Stromal cell of bone marrow (primary cell): ENCODE data around the gene ZNF814.
A peak's percentile ranks its signal among the peaks of the same experiment; 100 is the strongest.
"Not testable (repeated sequence)": the region's sequence is repeated elsewhere in the genome, so short reads cannot be mapped to it uniquely, and the experiment has no call there.

Experiments
- DNase-seq: peaks from one replicate; pipeline ENCODE4 v3.0.0-alpha.2; 2012; ENCODE audit warnings: low read depth

ZNF814 gene

GRCh38 chr19:57862351-57862750, 26.5 kb downstream of the ZNF814 start:
- not testable (repeated sequence) for DNase-seq

- not testable (repeated sequence) for DNase-seq
These were observed 34.7 kb downstream of the ZNF814 start for GRCh38 chr19:57854117-57854516.

GRCh38 chr19:57851812-57852603, 36.8 kb downstream of the ZNF814 start:
- not testable (repeated sequence) for DNase-seq

- no peak for DNase-seq
These were observed 38.3 kb downstream of the ZNF814 start for GRCh38 chr19:57850553-57851017.

GRCh38 chr19:57849666-57850473, 39.0 kb downstream of the ZNF814 start, which contains the start of gene ZNF587:
ZNF587 (plus strand) TSS chr19:57849859; CDS start chr19:57850039, 180 bp downstream.
- peak; percentile 75 for DNase-seq

- not testable (repeated sequence) for DNase-seq
These were observed 39.6 kb downstream of the ZNF814 start for GRCh38 chr19:57849162-57849665.

GRCh38 chr19:57847164-57847563, 41.7 kb downstream of the ZNF814 start:
- not testable (repeated sequence) for DNase-seq

GRCh38 chr19:57841122-57841763, 47.6 kb downstream of the ZNF814 start:
- no peak for DNase-seq

- DNase-seq = not testable (repeated sequence)
These were observed 50.1 kb downstream of the ZNF814 start for GRCh38 chr19:57838622-57839191.

- DNase-seq = not testable (repeated sequence)
These were observed 51.8 kb downstream of the ZNF814 start for GRCh38 chr19:57836991-57837390.

GRCh38 chr19:57830071-57830602, 58.7 kb downstream of the ZNF814 start, which contains the start of gene ZNF587B:
ZNF587B (plus strand) TSS chr19:57830299; CDS start chr19:57830529, 230 bp downstream.
- DNase-seq = peak; percentile 40

GRCh38 chr19:57829316-57829715, 59.5 kb downstream of the ZNF814 start:
- DNase-seq = no peak

GRCh38 chr19:57825511-57825910, 63.3 kb downstream of the ZNF814 start:
- no peak for DNase-seq

- not testable (repeated sequence) for DNase-seq
These were observed 65.2 kb downstream of the ZNF814 start for GRCh38 chr19:57823608-57824007.

- DNase-seq = not testable (repeated sequence)
These were observed 65.7 kb downstream of the ZNF814 start for GRCh38 chr19:57823155-57823554.

GRCh38 chr19:57821501-57821900, 67.3 kb downstream of the ZNF814 start:
- DNase-seq = not testable (repeated sequence)

- not testable (repeated sequence) for DNase-seq
These were observed 67.7 kb downstream of the ZNF814 start for GRCh38 chr19:57821095-57821494.

GRCh38 chr19:57820599-57820998, 68.2 kb downstream of the ZNF814 start:
- no peak for DNase-seq

GRCh38 chr19:57819475-57820148, 69.2 kb downstream of the ZNF814 start:
- peak; percentile 93 for DNase-seq

- no peak for DNase-seq
These were observed 70.5 kb downstream of the ZNF814 start for GRCh38 chr19:57818378-57818777.

GRCh38 chr19:57817976-57818375, 70.9 kb downstream of the ZNF814 start:
- no peak for DNase-seq
